Spleen (tissue), 7 donors: ENCODE data around the gene FAM184A.

ENCODE experiments used
- CTCF ChIP-seq, 11 experiments: fragments of 200-600 bp in 7 of 11; fragments of 450-650 bp in 4 of 11; sonication (generic) in 4 of 11; IDR thresholded peaks in 8 of 11; conservative IDR thresholded peaks in 3 of 11; 1 replicate in 7 of 11; 2 replicates in 4 of 11; pipeline versions ENCODE4 v1.4.0 to v1.8.0; 2016 to 2021; ENCODE audit warnings: antibody characterized with exemption in 11 of 11, inconsistent platforms in 4 of 11, mild to moderate bottlenecking in 1 of 11
- POLR2AphosphoS5 ChIP-seq, 3 donors: sonication (generic); formaldehyde crosslinking; IDR thresholded peaks; one replicate each; pipeline ENCODE4 v1.5.1; 2017; ENCODE audit warnings: antibody characterized with exemption in 3 of 3
- donor health status: DM: no; HTN: no; CAD: no; lungs with moderate emphysema.
- donor health status: DM: no; HTN: no; CAD: no.
- donor health status: DM: no; HTN: no; CAD: no.

- TF ChIP-seq CTCF (IDR thresholded peaks at IDR 0.05 in 8 of 11, conservative IDR thresholded peaks at IDR 0.05 in 3 of 11) (no peak), POLR2AphosphoS5 (IDR thresholded peaks at IDR 0.05) (no peak)
Measured at GRCh38 chr6:119055069-119055468, 23.4 kb downstream of the FAM184A start.
